ENCODE results near the gene SLC38A10. TPM values are rescaled to one million over a fixed set of nuclear protein-coding genes. Genes with fewer than 3 reads are reported as not detected.

The SLC38A10 gene
- total and polyA plus RNA-seq, 2 donors from 2014 or later = 72.7 to 89.7 TPM

DNA sequence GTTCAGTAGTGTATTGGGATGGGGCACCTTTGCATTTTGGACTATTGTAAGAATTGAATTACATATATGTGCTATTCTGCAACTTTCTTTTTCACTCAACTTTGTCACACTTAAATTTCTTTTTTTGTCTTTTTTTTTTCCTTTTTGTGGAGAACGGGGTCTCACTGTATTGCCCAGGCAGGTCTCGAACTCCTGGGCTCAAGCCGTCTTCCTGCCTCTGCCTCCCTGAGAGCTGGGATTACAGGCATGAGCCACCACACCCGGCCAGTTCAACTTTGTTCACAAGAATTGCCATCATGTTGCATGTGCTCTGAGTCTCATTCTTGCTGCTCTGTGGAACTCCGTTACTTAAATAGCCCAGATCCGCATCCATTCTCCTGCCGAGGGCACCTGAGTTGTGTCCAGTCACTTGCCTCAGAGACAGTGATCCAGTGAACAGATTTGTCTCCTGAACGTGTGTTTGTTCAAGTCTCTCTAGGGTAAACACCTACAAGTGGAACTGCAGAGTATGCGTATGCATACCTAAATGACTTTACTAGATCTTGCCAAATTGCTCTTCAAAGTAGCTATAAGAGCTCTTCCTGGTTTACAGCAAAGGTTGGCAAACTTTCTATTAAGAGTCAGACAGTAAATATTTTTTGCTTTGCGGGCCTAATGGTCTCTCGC lies 3.4 kb upstream of the SLC38A10 start:
- DNase-seq (no peak), FAIRE-seq (no peak)
- H3K4me1 ChIP-seq (ENCODE audit: control insufficient read depth in 2 of 3, insufficient read depth in 2 of 3, low read depth in 1 of 3, low read length in 3 of 3) = peaks cover 0 to 18% (median 17%) of the 10 kb centered on the region in 3 donors
- H3K27ac ChIP-seq (ENCODE audit: low read depth in 2 of 2, low read length in 2 of 2) = peak overlapping the region; percentile 61 to 85
- no peaks in the 10 kb centered on the region for H3K27me3 ChIP-seq (ENCODE audit: control insufficient read depth, insufficient read depth, low read length)
- H3K9me3 ChIP-seq (ENCODE audit: control insufficient read depth in 2 of 3, insufficient read depth in 1 of 3, low read length in 3 of 3) = no peaks in the 10 kb centered on the region
- TF ChIP-seq, protein P1, sequence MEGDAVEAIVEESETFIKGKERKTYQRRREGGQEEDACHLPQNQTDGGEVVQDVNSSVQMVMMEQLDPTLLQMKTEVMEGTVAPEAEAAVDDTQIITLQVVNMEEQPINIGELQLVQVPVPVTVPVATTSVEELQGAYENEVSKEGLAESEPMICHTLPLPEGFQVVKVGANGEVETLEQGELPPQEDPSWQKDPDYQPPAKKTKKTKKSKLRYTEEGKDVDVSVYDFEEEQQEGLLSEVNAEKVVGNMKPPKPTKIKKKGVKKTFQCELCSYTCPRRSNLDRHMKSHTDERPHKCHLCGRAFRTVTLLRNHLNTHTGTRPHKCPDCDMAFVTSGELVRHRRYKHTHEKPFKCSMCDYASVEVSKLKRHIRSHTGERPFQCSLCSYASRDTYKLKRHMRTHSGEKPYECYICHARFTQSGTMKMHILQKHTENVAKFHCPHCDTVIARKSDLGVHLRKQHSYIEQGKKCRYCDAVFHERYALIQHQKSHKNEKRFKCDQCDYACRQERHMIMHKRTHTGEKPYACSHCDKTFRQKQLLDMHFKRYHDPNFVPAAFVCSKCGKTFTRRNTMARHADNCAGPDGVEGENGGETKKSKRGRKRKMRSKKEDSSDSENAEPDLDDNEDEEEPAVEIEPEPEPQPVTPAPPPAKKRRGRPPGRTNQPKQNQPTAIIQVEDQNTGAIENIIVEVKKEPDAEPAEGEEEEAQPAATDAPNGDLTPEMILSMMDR (IDR thresholded peaks at IDR 0.05; ENCODE audit: borderline replicate concordance, extremely low read depth, insufficient read depth) = no peak
- no peaks in the 10 kb centered on the region for H3K36me3 ChIP-seq (ENCODE audit: control insufficient read depth in 2 of 3, insufficient read depth in 3 of 3, low read length in 3 of 3)
- intact Hi-C loops (cut with DNase I) = no loop called here
- H3K9ac ChIP-seq (ENCODE audit: low read length in 3 of 3) = no peak overlapping the region
- no peak overlapping the region for H3K4me3 ChIP-seq (ENCODE audit: low read length in 3 of 3)

DNA sequence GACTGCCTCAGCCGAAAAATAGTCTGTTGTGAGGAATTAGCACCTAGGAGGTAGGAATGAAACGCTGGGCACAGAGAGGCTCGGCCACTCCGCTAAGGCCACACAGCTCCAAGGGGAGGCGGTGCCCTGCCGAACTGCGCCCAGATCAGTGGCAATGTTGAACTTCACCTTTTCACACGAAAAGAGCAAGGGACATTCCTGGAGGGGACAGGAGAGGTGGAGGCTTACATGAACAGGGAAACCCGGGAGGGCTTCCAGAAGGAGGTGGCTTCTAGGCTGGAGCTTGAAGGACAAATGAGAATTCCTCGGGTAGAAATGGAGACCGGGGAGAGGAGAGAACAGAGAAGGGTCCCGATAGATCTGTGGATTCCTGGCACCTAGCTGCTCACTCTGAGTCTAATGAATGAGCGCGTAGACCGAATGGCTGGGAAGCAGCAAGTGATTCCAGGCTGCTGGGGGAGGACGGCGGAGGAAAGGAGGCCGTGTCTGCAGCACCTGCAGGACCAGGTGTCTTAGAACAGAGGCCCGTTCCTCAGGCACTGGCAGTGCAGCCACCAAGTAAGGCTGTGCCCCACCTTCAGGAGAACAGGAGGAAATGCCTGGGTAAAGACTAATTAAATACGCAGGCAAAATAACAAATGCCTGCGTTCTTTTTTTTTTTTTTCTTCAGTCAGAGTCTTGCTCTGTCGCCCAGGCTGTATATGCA lies 722 bp upstream of the SLC38A10 start:
- peaks cover 0 to 20% (median 12%) of the 10 kb centered on the region in 3 donors for H3K4me1 ChIP-seq (ENCODE audit: control insufficient read depth in 2 of 3, insufficient read depth in 2 of 3, low read depth in 1 of 3, low read length in 3 of 3)
- FAIRE-seq (no peak), DNase-seq (peak; percentile 64 to 84 (median 78))

DNA sequence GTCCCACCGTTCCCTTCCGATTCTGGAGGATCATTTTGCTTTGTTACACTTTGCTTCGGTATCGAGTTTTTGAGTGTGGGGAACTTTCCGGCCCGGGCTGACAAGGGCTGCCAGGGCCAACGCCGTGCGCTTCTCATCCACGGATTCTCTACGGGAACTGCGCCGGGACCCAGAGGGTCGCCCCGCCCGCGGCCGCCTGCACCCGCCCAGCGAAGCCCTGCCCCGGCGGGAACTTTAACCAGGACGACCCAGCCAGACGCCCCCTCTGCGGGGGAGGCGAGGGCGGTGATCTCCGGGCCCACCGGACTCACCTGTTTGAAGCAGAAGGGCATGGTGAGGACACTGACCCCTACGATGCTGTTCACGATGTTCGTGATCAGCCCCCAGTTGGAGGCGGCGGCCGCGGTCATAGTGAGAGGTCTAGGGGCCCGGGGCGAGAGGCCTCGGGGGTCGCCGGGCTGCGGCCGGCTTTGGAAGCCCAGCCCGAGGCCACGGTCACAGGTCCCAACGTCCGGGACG lies 536 bp downstream of the SLC38A10 start:
- Histone ChIP-seq H3K4me1 (ENCODE audit: control insufficient read depth in 2 of 3, insufficient read depth in 2 of 3, low read depth in 1 of 3, low read length in 3 of 3) (peaks cover 0 to 13% (median 8%) of the 10 kb centered on the region in 3 donors), H3K4me3 (ENCODE audit: low read length in 3 of 3) (peak overlapping the region; percentile 66 to 88 (median 83)), H3K9me3 (ENCODE audit: control insufficient read depth in 2 of 3, insufficient read depth in 1 of 3, low read length in 3 of 3) (no peaks in the 10 kb centered on the region), H3K27ac (ENCODE audit: low read depth in 2 of 2, low read length in 2 of 2) (peak overlapping the region; percentile 94 to 96), H3K9ac (ENCODE audit: low read length in 3 of 3) (peak overlapping the region in 2 of 3 donors; percentile 86 to 91), H3K27me3 (ENCODE audit: control insufficient read depth, insufficient read depth, low read length) (no peaks in the 10 kb centered on the region), H3K36me3 (ENCODE audit: control insufficient read depth in 2 of 3, insufficient read depth in 3 of 3, low read length in 3 of 3) (no peaks in the 10 kb centered on the region)
- FAIRE-seq (no peak), DNase-seq (peak in 1 of 5 donors; percentile 25)
- intact Hi-C loops (cut with DNase I) = no loop called here
- TF ChIP-seq, protein P1 (IDR thresholded peaks at IDR 0.05; ENCODE audit: borderline replicate concordance, extremely low read depth, insufficient read depth) = no peak

More for the DNA sequence above, 722 bp upstream of the SLC38A10 start:
- TF ChIP-seq, protein P1 (IDR thresholded peaks at IDR 0.05; ENCODE audit: borderline replicate concordance, extremely low read depth, insufficient read depth) = peak; percentile 37
- Histone ChIP-seq H3K27ac (ENCODE audit: low read depth in 2 of 2, low read length in 2 of 2) (peak overlapping the region; percentile 94 to 96), H3K9ac (ENCODE audit: low read length in 3 of 3) (peak overlapping the region; percentile 51 to 91 (median 86)), H3K9me3 (ENCODE audit: control insufficient read depth in 2 of 3, insufficient read depth in 1 of 3, low read length in 3 of 3) (no peaks in the 10 kb centered on the region), H3K27me3 (ENCODE audit: control insufficient read depth, insufficient read depth, low read length) (no peaks in the 10 kb centered on the region), H3K4me3 (ENCODE audit: low read length in 3 of 3) (peak overlapping the region; percentile 66 to 88 (median 83)), H3K36me3 (ENCODE audit: control insufficient read depth in 2 of 3, insufficient read depth in 3 of 3, low read length in 3 of 3) (no peaks in the 10 kb centered on the region)
- intact Hi-C loops (cut with DNase I) = no loop called here

Data from kidney (tissue), 14 donors.